Renal cortex interstitium (tissue), 11 donors: Measurements from ENCODE around the gene CFDP1. TPM values are rescaled to one million over a fixed set of nuclear protein-coding genes. Genes with fewer than 3 reads are reported as not detected.
A peak's percentile ranks its signal among the peaks of the same experiment; 100 is the strongest.

Experiments used
- DNase-seq, 11 donors: peaks; one replicate each; pipeline ENCODE4 v3.0.0-alpha.2; 2013; ENCODE audit warnings: low read depth in 9 of 11, low spot score in 4 of 11; ENCODE audit errors: extremely low read depth in 1 of 11
- polyA plus RNA-seq, 3 donors: library from polyadenylated mRNA; unstranded; fragments of 120-200 nt; gene quantifications; one replicate each; pipeline ENCODE4 v1.2.1, GENCODE V29; 2013; ENCODE audit not compliant: insufficient read length in 3 of 3

Gene CFDP1
- polyA plus RNA-seq, 3 donors = 156 to 197 (median 173) TPM

GRCh38 chr16:75250809-75251279 lies 182.5 kb downstream of the CFDP1 start:
- no peak for DNase-seq

GRCh38 chr16:75250089-75250808 lies 183.1 kb downstream of the CFDP1 start:
- no peak for DNase-seq

- DNase-seq = no peak
Measured at GRCh38 chr16:75249441-75249840, 183.9 kb downstream of the CFDP1 start.

- DNase-seq = no peak
Measured at GRCh38 chr16:75248536-75249380, 184.5 kb downstream of the CFDP1 start.

- DNase-seq = no peak
Measured at GRCh38 chr16:75248142-75248535, 185.2 kb downstream of the CFDP1 start.

GRCh38 chr16:75247249-75247648 lies 186.1 kb downstream of the CFDP1 start:
- DNase-seq = no peak

- DNase-seq = no peak
Measured at GRCh38 chr16:75246504-75247205, 186.6 kb downstream of the CFDP1 start.

- DNase-seq = peak in 3 of 11 donors; percentile 60 to 72 (median 66)
Measured at GRCh38 chr16:75244844-75245758, 188.2 kb downstream of the CFDP1 start.

GRCh38 chr16:75244225-75244809 lies 189.0 kb downstream of the CFDP1 start:
- DNase-seq = no peak

Other genes with a start within 250 kb of the CFDP1 start
- not detected for gene CTRB2, start 226.3 kb downstream of the CFDP1 start, polyA plus RNA-seq
- gene CTRB1, start 214.5 kb downstream of the CFDP1 start, polyA plus RNA-seq = under 1 TPM in 1 of 3 donors, not detected in 2; 0.11 TPM
- gene BCAR1, start 181.9 kb downstream of the CFDP1 start, polyA plus RNA-seq = 10 to 100 TPM; 40.5 to 66.3 (median 63.9) TPM
- 10 to 100 TPM; 34.9 to 45.0 (median 41.9) TPM for gene TMEM170A, start 31.2 kb upstream of the CFDP1 start, polyA plus RNA-seq
- 1 to 10 TPM in 1 of 3 donors, under 1 TPM in 2; 0.65 to 1.1 (median 0.81) TPM for gene CHST6, start 61.9 kb upstream of the CFDP1 start, polyA plus RNA-seq
- under 1 TPM; 0.42 to 0.94 (median 0.70) TPM for gene CHST5, start 102.6 kb upstream of the CFDP1 start, polyA plus RNA-seq
- gene TMEM231, start 122.7 kb upstream of the CFDP1 start, polyA plus RNA-seq = 10 to 100 TPM; 18.3 to 24.9 (median 19.2) TPM
- gene GABARAPL2, start 132.9 kb upstream of the CFDP1 start, polyA plus RNA-seq = 100 to 1,000 TPM; 171 to 185 (median 175) TPM
- gene ADAT1, start 189.8 kb upstream of the CFDP1 start, polyA plus RNA-seq = 10 to 100 TPM; 44.4 to 54.9 (median 49.3) TPM
- 100 to 1,000 TPM; 126 to 150 (median 137) TPM for gene KARS1, start 214.2 kb upstream of the CFDP1 start, polyA plus RNA-seq
- 10 to 100 TPM; 78.8 to 87.5 (median 84.1) TPM for gene TERF2IP, start 214.3 kb upstream of the CFDP1 start, polyA plus RNA-seq
- under 1 TPM in 2 of 3 donors, not detected in 1; 0.11 to 0.16 TPM for gene CPHXL2, start 243.5 kb upstream of the CFDP1 start, polyA plus RNA-seq